WERI-Rb-1 (cell line): Measurements from ENCODE around the gene LONP2.

ENCODE experiments used
- DNase-seq: peaks from one replicate; pipeline ENCODE4 v3.0.0-alpha.2; 2020
- H3K27ac ChIP-seq: fragments of 250-450 bp; sonication (Bioruptor Pico); 2 replicates; pipeline ENCODE4 v1.5.1; 2020; ENCODE audit warnings: mild to moderate bottlenecking, moderate library complexity
- H3K27me3 ChIP-seq: fragments of 250-450 bp; sonication (Bioruptor Pico); 2 replicates; pipeline ENCODE4 v1.5.1; 2021; ENCODE audit warnings: mild to moderate bottlenecking, low read depth, moderate library complexity; ENCODE audit not compliant: insufficient read depth, severe bottlenecking
- H3K36me3 ChIP-seq: fragments of 250-450 bp; sonication (Bioruptor Pico); 2 replicates; pipeline ENCODE4 v1.5.1; 2020; ENCODE audit warnings: mild to moderate bottlenecking, moderate library complexity
- H3K4me3 ChIP-seq: 2 replicates; pipeline ENCODE4 v1.5.1; 2011; ENCODE audit warnings: low read depth, mild to moderate bottlenecking, control low read depth, low read length
- H3K9me3 ChIP-seq: fragments of 250-450 bp; sonication (Bioruptor Pico); 2 replicates; pipeline ENCODE4 v1.5.1; 2021; ENCODE audit warnings: mild to moderate bottlenecking, moderate library complexity; ENCODE audit not compliant: severe bottlenecking
- CTCF ChIP-seq: IDR thresholded peaks from 2 replicates; pipeline ENCODE4 v1.5.1; 2011; ENCODE audit warnings: low read depth, mild to moderate bottlenecking, control low read depth, inconsistent platforms, low read length

LONP2 gene

GRCh38 chr16:48383877-48384519, 139.9 kb downstream of the LONP2 start:
- no peak for DNase-seq
- H3K27ac ChIP-seq: peak overlapping the region; percentile 94
- TF ChIP-seq CTCF: no peak
- H3K4me3 ChIP-seq: peak overlapping the region; percentile 70
- H3K36me3 ChIP-seq: peaks cover 2% of the 10 kb centered on the region; the same call in 1 of the 2 replicates
- no peaks in the 10 kb centered on the region for H3K9me3 ChIP-seq
- H3K27me3 ChIP-seq: no peaks in the 10 kb centered on the region

- Histone ChIP-seq H3K9me3 (no peaks in the 10 kb centered on the region), H3K4me3 (peak overlapping the region; percentile 70), H3K36me3 (peaks cover 2% of the 10 kb centered on the region; the same call in 1 of the 2 replicates), H3K27me3 (no peaks in the 10 kb centered on the region), H3K27ac (peak overlapping the region; percentile 100)
- no peak for TF ChIP-seq CTCF
- peak; percentile 68 for DNase-seq
Measured at GRCh38 chr16:48384520-48385252, 140.6 kb downstream of the LONP2 start.

- Histone ChIP-seq H3K27me3 (no peaks in the 10 kb centered on the region), H3K36me3 (peaks cover 2% of the 10 kb centered on the region; the same call in 1 of the 2 replicates), H3K27ac (peak within 1 kb of the TSS; percentile 100), H3K4me3 (peak within 1 kb of the TSS; percentile 70), H3K9me3 (no peaks in the 10 kb centered on the region)
- peak; percentile 82 for DNase-seq
- TF ChIP-seq CTCF: 0 out of 2 replicates have a peak, but pooled peaks have one; percentile 2
Measured at GRCh38 chr16:48385253-48386150, 141.4 kb downstream of the LONP2 start, which contains the start of gene SIAH1. Gene SIAH1, minus strand, starts transcription at chr16:48385413. Its CDS starts 22,985 bp downstream, at chr16:48362428.

- no peak for DNase-seq
- Histone ChIP-seq H3K27me3 (no peaks in the 10 kb centered on the region), H3K27ac (no peak overlapping the region), H3K9me3 (no peaks in the 10 kb centered on the region), H3K36me3 (peaks cover 2% of the 10 kb centered on the region; the same call in 1 of the 2 replicates), H3K4me3 (no peak overlapping the region)
- TF ChIP-seq CTCF: no peak
Measured at GRCh38 chr16:48386559-48387312, 142.6 kb downstream of the LONP2 start.

GRCh38 chr16:48392407-48392806, 148.3 kb downstream of the LONP2 start:
- Histone ChIP-seq H3K4me3 (no peak overlapping the region), H3K27ac (no peak overlapping the region), H3K9me3 (no peaks in the 10 kb centered on the region), H3K27me3 (no peaks in the 10 kb centered on the region), H3K36me3 (no peaks in the 10 kb centered on the region)
- no peak for TF ChIP-seq CTCF
- DNase-seq: no peak
